Effector memory CD4-positive, alpha-beta T cell (primary cell): Measurements from ENCODE around the gene ACBD3.

ENCODE experiments used
- DNase-seq, 3 donors: peaks; one replicate each; pipeline ENCODE4 v3.0.0-alpha.2; 2020
- H3K27ac ChIP-seq: 2 replicates; pipeline ENCODE4 v1.7.0; 2013; ENCODE audit warnings: mild to moderate bottlenecking, low read length, moderate library complexity; ENCODE audit not compliant: insufficient read depth, poor library complexity, severe bottlenecking
- H3K27me3 ChIP-seq: replicated peaks from 2 replicates; pipeline ENCODE4 v1.7.0; 2013; ENCODE audit warnings: mild to moderate bottlenecking, low read length; ENCODE audit not compliant: insufficient read depth, control insufficient read depth, poor library complexity, severe bottlenecking
- H3K36me3 ChIP-seq: 2 replicates; pipeline ENCODE4 v1.7.0; 2013; ENCODE audit warnings: mild to moderate bottlenecking, low read length, moderate library complexity; ENCODE audit not compliant: control insufficient read depth, insufficient read depth
- H3K4me1 ChIP-seq: 2 replicates; pipeline ENCODE4 v1.7.0; 2013; ENCODE audit warnings: low read length, mild to moderate bottlenecking; ENCODE audit not compliant: control insufficient read depth, insufficient read depth, poor library complexity, severe bottlenecking
- H3K4me3 ChIP-seq: 2 replicates; pipeline ENCODE4 v1.7.0; 2013; ENCODE audit warnings: low read length, low read depth, mild to moderate bottlenecking; ENCODE audit not compliant: insufficient read depth, poor library complexity, severe bottlenecking
- H3K9me3 ChIP-seq: 2 replicates; pipeline ENCODE4 v1.7.0; 2013; ENCODE audit warnings: mild to moderate bottlenecking, low read length, moderate library complexity; ENCODE audit not compliant: control insufficient read depth

Gene ACBD3

DNA sequence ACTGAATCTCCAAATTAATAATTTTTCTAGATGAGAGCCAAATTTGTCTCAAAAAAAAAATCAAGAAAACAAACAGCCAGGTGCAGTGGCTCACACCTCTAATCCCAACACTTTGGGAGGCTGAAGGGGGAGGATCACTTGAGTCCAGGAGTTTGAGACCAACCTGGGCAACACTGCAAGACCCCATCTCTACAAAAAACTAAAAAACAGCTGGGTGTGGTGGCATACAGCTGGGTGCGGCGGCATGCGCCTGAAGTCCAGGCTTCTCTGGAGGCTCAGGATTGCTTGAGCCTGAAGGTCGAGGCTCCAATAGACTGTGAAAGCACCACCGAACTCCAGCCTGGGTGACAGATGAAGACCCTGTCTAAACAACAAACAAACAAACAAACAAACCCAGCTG lies 14.0 kb downstream of the ACBD3 start:
- no peaks in the 10 kb centered on the region for H3K36me3 ChIP-seq
- no peak overlapping the region for H3K4me3 ChIP-seq
- no peak for DNase-seq
- H3K27me3 ChIP-seq = no peaks in the 10 kb centered on the region
- no peaks in the 10 kb centered on the region for H3K9me3 ChIP-seq
- H3K4me1 ChIP-seq = no peaks in the 10 kb centered on the region
- H3K27ac ChIP-seq = no peak overlapping the region

DNA sequence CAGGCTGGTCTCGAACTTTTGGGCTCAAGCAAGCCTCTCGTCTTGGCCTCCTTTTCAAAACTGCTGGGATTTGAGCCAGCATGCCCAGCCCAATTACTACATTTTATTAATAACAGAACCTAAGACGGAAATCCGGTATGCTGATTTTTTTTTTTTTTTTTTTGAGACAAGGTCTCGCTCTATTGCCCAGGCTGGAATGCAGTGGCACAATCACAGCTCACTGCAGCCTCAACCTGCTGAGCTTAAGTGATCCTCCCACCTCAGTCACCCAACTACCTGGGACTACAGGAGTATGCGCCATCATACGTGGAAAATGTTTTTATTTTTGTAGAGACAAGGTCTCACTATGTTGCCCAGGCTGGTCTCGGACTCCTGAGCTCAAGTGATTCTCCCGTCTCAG lies 20.2 kb downstream of the ACBD3 start:
- Histone ChIP-seq H3K4me3 (no peak overlapping the region), H3K36me3 (peaks cover 25% of the 10 kb centered on the region), H3K4me1 (no peaks in the 10 kb centered on the region), H3K27ac (no peak overlapping the region), H3K27me3 (no peaks in the 10 kb centered on the region), H3K9me3 (no peaks in the 10 kb centered on the region)
- no peak for DNase-seq

DNA sequence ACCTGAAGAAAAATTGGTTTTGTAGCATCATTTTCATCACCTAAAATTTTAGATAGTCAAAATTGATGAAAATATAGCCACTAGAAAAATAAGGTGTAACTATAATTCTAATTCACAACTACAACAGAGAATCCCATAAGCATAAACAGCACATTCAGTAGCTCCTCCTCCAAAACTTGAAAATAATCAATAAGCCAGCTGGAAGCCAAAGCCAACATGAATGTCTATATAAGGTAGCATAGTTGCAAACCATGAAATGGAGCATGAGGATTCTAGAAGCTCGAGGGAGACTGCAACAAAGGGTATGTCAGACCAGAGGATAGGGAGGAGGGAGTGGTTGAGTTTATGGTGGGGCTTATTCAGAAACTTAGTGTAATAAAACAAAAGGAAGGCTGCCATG lies 22.4 kb downstream of the ACBD3 start:
- peaks cover 43% of the 10 kb centered on the region for H3K36me3 ChIP-seq
- no peaks in the 10 kb centered on the region for H3K4me1 ChIP-seq
- no peaks in the 10 kb centered on the region for H3K27me3 ChIP-seq
- H3K4me3 ChIP-seq = no peak overlapping the region
- H3K27ac ChIP-seq = no peak overlapping the region
- DNase-seq = no peak
- no peaks in the 10 kb centered on the region for H3K9me3 ChIP-seq

DNA sequence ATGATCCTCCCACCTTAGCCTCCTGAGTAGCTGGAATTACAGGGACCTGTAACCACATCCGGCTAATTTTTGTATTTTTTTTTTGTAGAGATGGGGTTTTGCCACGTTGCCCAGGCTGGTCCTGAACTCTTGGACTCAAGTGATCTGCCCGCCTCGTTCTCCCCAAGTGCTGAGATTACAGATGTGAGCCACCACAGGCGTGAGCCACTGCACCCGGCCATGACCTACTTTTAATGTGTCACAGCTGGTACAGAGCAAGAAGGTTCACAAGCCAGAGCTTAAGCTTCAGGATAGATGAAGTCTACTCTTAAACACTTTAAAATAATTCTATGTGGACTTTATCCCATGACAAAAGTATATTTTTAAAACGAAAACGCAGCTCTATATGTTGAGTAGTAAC lies 23.6 kb downstream of the ACBD3 start:
- Histone ChIP-seq H3K27ac (no peak overlapping the region), H3K27me3 (no peaks in the 10 kb centered on the region), H3K36me3 (peaks cover 55% of the 10 kb centered on the region), H3K9me3 (no peaks in the 10 kb centered on the region), H3K4me3 (no peak overlapping the region), H3K4me1 (no peaks in the 10 kb centered on the region)
- DNase-seq = no peak

DNA sequence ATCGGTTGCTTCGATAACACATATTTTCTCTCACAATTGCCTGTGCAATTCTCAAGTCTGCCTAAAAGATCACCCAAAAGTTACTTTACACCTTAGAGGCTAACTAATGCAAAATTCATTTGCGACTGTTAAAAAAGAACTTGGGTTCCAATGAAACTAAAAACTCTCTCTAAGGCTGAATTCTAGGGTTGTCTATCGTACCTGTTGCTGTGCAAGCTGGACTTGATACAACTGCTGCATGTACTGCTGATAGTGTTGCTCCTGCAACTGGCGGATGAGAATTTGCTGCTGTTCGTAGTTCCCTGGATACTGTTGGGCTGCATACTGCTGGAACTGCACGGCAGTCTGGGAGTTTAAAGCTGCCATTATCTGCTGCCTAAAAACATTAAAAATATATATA lies 27.6 kb downstream of the ACBD3 start:
- no peaks in the 10 kb centered on the region for H3K4me1 ChIP-seq
- H3K9me3 ChIP-seq = no peaks in the 10 kb centered on the region
- DNase-seq = no peak
- peaks cover 50% of the 10 kb centered on the region for H3K36me3 ChIP-seq
- H3K4me3 ChIP-seq = no peak overlapping the region
- no peaks in the 10 kb centered on the region for H3K27me3 ChIP-seq
- no peak overlapping the region for H3K27ac ChIP-seq

DNA sequence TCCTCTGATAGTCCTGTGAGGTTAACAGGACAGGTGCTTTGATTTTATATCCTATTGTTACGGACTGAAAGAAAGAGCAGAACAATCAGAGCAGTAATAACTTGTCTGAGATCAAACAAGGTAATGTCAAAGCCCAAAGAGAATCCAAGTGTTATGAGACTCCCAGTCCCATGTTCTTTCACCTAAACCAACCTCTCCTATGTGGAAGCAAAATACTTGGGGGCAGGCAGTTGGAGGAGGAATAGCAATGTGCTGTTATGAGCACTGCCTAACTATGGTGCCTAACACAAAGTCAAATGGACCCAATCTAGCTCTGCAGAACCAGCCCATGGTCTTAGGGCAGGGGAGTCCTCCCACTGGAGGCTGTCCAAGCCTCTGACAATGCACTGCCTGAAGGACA lies 28.1 kb downstream of the ACBD3 start:
- DNase-seq = no peak
- Histone ChIP-seq H3K4me1 (no peaks in the 10 kb centered on the region), H3K36me3 (peaks cover 55% of the 10 kb centered on the region), H3K4me3 (no peak overlapping the region), H3K27ac (no peak overlapping the region), H3K27me3 (no peaks in the 10 kb centered on the region), H3K9me3 (no peaks in the 10 kb centered on the region)

DNA sequence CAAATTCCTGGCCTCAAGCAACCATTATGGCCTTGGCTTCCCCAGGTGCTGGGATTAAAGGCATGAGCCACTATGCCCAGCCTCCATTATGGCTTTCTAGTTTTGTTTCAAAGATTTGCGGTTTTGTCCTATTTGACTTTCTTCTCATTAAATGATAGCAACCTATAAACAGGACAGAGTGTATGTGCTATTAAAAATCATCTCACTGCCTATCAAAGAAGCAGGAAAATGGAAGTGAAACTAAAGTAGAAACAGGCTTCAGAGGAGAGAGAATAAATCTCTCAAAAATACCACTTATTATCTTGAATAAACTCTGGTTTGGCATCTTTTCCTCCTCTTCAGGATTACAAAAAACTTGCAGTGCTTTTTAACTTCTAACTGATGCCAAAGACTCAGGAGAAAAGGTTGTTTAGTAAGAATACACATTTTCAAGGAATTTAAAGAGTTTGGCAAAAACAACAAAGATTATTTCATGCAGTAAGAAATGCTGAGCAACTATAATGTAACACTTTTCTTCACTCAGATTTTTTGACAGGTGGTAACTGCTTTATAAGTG lies 28.7 kb downstream of the ACBD3 start:
- H3K27ac ChIP-seq = no peak overlapping the region

DNA sequence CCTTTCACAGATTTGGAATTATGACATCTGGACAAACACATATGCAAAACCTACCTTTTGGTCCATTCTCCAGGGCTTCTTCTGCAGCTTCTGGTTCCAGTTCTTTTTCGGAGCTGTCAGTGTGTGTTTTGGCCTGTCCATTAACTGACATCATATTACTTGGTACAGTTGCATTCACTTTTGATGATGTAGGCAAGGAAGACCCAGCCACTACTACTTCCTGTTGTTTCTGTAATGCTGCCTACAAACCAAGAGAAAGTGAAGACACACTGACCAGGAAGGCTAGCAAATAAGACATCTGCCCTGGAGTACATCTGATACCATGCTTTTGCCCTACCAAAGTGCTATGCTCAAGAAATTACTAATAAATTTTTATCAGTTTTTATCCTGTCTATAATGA lies 31.9 kb downstream of the ACBD3 start:
- peaks cover 67% of the 10 kb centered on the region for H3K36me3 ChIP-seq
- H3K27me3 ChIP-seq = no peaks in the 10 kb centered on the region
- H3K9me3 ChIP-seq = no peaks in the 10 kb centered on the region
- H3K4me3 ChIP-seq = no peak overlapping the region
- H3K4me1 ChIP-seq = no peaks in the 10 kb centered on the region
- no peak overlapping the region for H3K27ac ChIP-seq
- no peak for DNase-seq

More for the DNA sequence above, 28.7 kb downstream of the ACBD3 start:
- Histone ChIP-seq H3K36me3 (peaks cover 59% of the 10 kb centered on the region), H3K4me3 (no peak overlapping the region), H3K9me3 (no peaks in the 10 kb centered on the region), H3K4me1 (no peaks in the 10 kb centered on the region), H3K27me3 (no peaks in the 10 kb centered on the region)
- no peak for DNase-seq

DNA sequence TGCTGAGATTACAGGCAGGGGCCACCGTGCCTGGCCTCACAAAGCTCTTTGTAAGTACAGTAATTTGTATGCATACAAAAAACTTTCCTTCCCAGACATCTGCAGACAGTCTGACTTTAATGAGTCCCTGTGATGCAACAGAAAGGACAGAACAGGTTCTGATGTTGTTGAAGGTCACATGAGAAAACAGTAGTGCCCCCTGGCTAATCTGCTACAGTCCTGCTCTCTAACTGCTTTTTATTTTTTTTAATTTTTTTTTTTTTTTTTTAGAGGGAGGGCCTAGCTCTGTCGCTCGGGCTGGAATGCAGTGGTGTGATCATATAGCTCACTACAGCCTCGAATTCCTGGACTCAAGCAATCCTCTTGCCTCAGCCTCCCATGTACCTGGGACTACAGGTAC lies 36.7 kb downstream of the ACBD3 start:
- no peaks in the 10 kb centered on the region for H3K27me3 ChIP-seq
- no peaks in the 10 kb centered on the region for H3K9me3 ChIP-seq
- no peak overlapping the region for H3K27ac ChIP-seq
- peaks cover 57% of the 10 kb centered on the region for H3K36me3 ChIP-seq
- no peaks in the 10 kb centered on the region for H3K4me1 ChIP-seq
- DNase-seq = no peak
- no peak overlapping the region for H3K4me3 ChIP-seq

DNA sequence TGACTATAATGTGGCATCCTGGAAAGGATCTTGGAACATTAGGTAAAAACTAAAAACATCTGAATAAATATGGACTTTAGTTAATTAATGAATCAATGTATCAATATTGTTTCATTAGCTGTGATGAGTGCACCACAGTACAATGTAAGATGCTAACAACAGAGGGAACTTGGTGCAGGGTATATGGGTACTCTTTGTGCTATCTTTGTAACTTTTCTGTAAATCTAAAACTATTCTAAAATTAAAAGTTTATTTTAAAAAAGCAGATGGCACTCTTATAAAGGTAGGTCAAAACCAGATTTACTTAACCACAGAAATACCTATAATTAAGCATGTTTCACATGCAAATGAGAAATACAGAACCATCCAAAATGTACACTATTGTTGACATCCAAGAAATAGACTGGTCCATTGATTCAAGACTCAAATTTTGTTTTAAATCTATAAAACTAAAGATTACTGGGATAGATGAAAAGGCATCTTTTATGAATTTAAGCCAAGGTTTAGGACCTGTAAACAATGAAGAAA lies 38.4 kb downstream of the ACBD3 start:
- no peak overlapping the region for H3K27ac ChIP-seq
- no peaks in the 10 kb centered on the region for H3K27me3 ChIP-seq
- H3K4me1 ChIP-seq = no peaks in the 10 kb centered on the region
- DNase-seq = no peak
- no peak overlapping the region for H3K4me3 ChIP-seq
- no peaks in the 10 kb centered on the region for H3K9me3 ChIP-seq
- H3K36me3 ChIP-seq = peaks cover 43% of the 10 kb centered on the region
